Fibroblast of skin of abdomen (primary cell): ENCODE measurements around the gene ZFPM1.

Experiments used
- DNase-seq: peaks from one replicate; pipeline ENCODE4 v3.0.0-alpha.2; 2013

The ZFPM1 gene

DNA sequence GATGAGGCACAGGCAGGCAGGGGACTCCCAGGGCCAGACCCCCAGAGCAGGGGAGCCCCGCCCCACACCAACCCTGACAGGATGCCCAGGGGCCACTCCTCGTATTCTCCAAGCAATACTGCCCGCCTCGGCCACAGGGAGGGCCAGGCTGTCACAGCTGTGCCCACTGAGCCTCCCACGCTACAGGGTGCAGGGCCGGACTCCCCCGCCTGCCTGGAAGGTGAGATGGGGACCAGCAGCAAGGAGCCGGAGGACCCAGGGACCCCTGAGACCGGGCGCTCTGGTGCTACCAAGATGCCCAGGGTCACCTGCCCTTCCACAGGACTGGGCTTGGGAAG, 18.8 kb upstream of the ZFPM1 start:
- no peak for DNase-seq

DNA sequence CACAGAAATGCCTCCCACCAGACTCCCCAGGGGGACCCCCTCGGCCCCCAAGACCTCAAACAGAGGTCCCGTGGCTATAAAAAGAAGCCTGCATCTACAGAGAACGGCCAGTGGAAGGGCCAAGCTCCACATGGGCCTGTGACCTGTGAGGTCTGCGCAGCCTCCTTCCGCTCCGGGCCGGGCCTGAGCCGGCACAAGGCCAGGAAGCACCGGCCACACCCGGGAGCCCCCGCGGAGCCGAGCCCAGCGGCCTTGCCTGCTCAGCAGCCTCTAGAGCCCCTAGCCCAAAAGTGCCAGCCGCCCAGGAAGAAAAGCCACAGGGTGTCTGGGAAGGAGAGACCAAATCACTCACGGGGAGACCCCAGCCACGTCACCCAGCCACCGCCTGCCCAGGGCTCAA, 18.3 kb upstream of the ZFPM1 start:
- no peak for DNase-seq

DNA sequence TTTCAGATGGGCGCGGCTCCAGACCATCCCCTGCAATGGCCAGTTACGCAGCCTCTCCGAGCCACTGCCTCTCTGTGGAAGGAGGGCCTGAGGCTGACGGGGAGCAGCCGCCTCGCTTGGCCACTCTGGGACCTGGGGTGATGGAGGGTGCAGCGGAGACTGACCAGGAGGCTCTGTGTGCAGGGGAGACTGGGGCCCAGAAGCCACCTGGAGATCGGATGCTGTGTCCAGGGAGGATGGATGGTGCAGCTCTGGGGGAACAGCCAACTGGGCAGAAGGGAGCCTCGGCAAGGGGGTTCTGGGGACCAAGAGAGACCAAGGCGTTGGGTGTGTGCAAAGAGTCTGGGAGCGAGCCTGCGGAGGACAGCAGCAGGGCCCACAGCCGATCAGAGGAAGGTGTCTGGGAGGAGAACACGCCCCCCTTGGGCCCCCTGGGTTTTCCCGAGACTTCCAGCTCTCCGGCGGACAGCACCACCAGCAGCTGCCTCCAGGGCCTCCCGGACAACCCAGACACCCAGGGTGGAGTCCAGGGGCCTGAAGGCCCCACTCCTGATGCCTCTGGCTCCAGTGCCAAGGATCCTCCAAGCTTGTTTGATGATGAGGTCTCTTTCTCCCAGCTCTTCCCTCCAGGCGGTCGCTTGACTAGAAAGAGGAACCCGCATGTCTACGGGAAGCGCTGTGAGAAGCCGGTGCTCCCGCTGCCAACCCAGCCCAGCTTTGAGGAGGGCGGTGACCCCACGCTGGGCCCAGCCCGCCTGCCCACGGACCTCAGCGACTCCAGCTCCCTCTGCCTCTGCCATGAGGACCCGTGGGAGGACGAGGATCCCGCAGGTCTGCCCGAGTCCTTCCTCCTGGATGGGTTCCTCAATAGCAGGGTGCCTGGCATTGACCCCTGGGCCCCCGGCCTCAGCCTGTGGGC, 17.4 kb upstream of the ZFPM1 start:
- no peak for DNase-seq

DNA sequence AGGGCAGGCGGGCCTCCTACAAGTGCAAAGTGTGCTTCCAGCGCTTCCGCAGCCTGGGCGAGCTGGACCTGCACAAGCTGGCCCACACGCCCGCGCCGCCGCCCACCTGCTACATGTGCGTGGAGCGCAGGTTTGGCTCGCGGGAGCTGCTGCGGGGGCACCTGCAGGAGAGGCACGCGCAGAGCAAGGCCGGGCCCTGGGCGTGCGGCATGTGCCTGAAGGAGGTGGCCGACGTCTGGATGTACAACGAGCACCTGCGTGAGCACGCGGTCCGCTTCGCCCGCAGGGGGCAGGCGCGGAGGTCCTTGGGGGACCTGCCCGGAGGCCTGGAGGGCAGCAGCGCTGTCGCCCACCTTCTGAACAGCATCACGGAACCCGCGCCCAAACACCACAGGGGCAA, 16.3 kb upstream of the ZFPM1 start:
- DNase-seq, result no peak

DNA sequence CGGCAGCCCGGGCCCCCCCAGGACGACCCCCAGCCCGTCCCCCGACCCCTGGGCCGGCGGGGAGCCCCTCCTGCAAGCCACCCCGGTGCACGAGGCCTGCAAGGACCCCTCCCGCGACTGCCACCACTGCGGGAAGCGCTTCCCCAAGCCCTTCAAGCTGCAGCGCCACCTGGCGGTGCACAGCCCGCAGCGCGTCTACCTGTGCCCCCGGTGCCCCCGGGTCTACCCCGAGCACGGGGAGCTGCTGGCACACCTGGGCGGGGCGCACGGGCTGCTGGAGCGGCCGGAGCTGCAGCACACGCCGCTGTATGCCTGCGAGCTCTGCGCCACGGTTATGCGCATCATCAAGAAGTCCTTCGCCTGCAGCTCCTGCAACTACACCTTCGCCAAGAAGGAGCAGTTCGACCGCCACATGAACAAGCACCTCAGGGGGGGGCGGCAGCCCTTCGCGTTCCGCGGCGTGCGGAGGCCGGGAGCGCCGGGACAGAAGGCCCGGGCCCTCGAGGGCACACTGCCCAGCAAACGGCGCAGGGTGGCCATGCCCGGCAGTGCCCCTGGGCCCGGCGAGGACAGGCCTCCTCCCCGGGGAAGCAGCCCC, 15.6 kb upstream of the ZFPM1 start:
- DNase-seq, result no peak

DNA sequence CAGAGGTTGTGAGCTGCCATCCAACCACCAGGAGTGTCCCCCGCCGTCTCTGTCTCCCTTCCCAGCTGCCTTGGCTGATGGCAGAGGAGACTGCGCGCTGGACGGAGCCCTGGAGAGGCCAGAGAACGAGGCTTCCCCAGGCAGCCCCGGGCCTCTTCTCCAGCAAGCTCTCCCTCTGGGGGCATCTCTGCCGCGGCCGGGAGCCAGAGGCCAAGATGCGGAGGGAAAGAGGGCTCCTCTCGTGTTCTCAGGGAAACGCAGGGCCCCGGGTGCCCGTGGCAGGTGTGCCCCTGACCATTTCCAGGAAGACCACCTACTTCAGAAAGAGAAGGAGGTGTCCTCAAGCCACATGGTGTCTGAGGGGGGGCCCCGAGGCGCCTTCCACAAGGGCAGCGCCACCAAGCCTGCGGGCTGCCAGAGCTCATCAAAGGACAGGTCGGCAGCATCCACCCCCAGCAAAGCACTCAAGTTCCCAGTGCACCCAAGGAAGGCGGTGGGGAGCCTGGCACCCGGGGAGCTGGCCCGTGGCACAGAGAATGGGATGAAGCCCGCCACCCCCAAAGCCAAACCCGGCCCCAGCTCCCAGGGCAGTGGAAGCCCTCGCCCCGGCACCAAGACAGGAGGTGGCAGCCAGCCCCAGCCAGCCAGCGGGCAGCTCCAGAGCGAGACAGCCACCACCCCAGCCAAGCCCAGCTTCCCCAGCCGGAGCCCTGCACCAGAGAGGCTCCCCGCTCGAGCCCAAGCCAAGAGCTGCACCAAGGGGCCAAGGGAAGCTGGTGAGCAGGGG, 14.8 kb upstream of the ZFPM1 start:
- no peak for DNase-seq

DNA sequence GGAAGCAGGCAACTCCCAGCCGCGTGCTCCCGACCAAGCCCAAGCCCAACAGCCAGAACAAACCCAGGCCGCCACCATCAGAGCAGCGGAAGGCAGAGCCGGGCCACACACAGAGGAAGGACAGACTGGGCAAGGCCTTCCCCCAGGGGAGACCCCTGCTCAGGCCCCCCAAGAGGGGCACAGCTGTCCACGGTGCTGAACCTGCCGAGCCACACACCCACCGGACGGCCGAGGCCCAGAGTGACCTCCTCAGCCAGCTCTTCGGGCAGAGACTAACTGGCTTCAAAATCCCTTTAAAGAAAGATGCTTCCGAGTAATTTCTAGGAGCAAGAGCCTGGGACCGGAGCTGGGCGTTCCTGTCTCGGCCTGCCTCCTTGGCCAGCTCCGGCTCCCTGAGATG, 14.1 kb upstream of the ZFPM1 start:
- no peak for DNase-seq

DNA sequence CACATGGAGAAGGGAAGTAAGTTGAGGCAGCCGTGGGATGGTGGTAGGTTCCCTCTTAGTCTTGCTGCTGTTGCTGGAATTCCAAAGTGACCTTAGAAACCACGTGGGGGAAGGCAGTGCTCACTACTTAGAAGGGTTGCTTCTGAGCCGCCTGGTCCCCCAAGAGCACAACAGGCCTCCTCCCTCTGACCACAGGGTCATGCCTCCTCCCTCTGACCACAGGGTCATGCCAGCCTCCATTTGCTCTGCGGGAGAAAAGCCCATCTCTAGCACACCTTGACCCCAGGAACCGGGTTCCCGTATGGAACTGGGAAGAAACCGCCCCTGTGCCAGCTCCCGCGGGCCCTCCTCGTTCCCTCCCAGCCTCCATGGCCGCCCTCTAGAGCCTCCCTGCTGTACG, 13.4 kb upstream of the ZFPM1 start:
- no peak for DNase-seq

DNA sequence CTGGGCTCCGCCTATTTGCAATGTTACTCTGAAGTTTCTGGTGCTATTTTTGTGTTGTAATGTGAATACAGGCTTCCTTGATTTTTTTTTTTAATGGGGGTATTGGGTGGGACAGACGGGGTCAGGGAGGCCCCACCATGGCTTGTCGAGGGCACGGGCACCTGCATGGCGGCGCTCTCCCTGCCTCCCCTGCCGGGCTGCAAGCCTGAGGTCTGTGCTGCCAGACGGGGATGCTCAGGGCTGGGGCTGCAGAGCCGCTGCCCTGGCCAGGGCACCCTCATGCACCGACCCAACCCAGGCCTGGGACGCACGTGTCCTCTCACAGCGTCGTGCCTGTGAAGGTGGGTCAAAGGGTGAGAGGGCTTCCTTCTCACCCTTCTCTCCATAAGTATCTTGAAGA, 13.0 kb upstream of the ZFPM1 start:
- DNase-seq, result no peak

DNA sequence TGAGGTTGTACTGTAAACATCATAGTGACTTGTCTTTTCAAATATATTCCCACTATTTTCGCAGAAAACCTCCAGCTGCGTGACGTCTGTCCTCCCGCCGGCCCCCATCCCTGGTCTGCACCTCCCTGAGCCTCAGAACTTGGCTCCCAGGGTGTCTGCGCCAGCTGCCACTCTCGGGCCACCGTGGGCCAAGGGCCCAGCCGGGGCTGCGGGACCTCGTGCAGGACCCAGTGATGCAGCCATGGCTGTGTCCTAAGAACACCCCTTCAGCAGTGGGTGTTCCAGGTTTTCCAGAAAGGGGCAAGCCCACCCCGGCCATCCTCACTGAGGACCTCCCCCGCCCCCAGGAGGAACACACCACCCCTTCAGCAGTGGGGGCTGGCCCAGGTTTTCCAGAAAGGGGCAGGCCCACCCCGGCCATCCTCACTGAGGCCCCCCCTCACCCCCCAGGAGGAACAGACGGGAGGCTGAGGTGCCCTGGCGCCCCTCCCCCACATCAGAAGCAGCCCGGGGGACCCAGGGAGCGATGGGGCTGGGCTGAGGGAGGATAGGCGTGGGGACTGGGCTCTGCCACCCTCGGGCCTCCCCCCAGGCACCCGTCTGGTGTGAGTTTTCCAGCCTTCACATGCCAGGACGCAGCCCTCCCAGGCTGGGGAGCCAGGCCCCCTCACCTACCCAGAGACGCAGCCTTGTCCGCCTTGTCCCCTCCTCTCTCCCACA, 12.2 kb upstream of the ZFPM1 start:
- DNase-seq, result no peak

DNA sequence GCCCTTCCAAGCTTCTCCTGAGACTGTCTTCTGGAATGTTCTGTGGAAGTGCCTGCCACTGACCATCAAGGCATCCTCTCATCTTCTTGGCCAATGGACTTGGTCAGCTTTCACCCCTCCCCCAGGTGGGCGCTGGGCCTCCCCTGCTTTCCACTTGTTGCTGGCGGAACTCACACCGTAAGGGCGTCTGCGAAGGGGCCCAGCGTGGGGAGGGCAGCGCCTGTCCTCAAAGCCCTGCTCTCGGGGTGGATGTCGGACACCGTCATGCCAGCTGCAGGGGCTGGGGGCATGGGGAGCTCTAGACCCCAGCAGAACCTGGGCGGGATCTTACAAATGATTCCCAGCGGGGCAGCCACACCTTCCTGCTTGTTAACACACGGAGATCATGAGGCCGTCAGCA, 11.6 kb upstream of the ZFPM1 start:
- no peak for DNase-seq

DNA sequence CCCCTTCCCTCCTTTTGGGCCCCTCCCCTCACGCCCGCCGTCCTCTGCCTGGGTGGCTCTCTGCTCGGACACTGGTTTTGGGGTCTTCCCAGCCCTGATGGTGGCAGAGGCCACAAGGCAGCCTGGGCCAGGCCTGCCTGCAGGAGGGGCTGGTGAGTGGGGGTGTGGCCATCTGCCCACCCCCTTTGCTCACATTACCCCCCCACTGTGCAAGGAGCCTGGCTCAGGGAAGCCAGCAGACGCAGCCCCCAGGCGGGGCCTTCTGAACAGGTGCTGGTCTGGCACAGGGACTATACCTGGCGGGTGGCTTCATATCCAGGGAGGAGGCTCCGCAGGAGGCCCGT, 10.7 kb upstream of the ZFPM1 start:
- DNase-seq, result no peak

DNA sequence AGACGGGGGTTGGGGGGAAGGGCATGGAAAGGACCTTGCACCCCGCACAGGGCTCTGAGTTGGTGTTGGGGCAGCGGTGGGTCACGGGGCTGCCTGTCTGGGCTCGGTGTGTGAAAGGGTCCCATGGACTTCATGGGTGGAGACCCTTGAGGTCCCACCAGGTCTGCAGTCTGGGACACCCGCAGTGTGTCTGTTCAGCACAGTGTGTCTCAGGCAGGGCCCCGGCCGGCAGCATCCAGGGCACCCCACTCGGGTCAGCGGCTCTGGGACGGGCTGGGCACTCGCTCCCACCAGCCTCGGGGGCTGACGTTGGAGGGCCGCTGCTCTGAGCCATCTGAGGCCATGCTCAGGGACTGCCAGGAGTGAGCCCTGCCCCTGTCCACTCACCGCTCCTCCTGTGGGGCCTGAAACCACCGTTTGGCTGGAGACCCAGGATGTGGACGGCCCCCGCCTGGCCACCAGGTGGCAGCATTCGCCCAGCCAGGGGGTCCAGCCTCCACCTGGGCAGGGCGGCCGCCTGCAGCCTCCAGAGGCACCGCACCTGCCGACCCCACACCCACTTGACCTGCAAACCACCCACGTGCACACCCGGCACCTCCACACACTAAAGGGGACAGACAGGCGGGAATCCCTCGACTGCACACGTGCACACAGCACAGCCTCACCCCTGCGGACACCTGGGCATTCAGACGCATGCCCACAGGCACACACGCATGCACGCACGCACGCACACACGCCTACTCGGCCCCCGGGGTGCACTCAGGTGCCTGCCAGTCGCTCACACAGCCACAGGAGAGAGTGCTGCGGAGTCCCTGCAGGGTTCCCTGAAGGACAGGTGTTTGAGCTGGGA, 10.1 kb upstream of the ZFPM1 start:
- peak; percentile 53 for DNase-seq

DNA sequence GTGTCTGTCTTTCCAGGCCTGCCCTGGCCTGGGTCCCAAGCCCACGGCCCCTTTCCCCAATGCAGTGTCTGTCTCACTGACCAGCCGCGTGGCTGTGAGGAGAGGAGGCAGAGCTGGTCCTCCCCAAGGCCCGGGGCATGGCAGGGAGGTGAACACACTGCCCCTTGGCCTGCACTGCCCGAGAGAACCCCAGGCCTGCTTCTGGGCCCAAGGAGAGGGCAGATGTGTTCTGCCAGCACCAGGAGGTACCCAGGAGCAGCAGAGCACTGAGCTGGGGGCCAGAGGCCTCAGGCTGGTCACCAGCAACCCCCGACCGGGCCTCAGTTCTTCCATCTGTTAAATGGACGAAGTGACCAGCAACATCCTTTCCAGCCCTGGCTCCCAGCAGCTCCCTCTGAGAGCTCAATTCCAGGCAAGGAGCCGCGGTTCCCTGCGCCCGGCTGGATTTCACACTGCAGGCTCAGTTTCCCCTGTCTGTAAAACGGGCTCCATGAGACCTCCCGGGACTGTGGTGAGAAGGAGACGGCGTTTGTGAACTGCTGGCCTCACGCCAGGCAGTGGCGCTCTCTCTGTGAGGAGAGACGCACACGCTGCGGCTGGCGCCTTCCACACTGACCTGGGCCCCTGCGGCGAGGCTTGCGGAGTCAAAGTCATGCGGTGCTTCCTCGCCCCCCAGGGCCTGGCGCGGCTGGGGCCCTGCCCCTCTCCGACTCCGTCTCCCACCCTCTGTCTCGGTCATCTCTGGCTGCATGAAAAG, 8.1 kb upstream of the ZFPM1 start:
- DNase-seq, result no peak

DNA sequence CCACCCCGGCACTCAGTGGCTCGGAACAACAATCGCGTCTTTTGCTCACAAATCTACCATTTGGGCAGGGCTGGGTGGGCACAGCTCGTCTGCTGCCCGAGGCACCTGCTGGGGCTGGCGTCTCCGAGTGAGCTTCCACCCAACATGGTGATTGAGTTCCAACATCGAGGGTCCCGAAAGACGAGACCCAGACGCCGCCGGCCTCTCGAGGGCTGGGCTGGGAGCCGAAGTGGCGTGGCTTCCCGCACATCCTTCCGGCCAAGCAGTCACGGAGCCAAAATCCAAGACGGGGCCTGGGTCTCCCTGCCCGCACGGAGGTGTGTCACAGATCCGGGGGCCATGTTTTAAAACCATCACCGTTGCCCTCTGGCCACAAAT, 7.5 kb upstream of the ZFPM1 start:
- DNase-seq, result no peak

DNA sequence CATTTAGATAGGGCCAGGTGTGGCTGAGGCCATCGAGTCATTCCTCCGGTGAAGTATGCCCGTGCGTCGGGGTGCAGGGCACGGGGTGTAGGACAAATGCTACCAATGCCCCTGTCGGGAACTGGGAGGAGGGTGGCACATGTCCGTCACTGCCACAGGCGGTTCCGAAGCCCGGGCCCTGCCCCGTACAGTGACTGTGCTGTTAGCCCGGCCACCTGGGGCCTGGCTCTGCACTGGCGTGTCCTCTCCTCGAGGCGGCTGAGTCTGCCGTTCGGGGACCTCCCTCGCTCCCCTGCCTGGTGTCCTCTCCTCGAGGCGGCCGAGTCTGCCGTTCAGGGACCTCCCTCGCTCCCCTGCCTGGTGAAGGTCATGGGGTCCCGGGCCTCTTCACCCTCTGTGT, 7.0 kb upstream of the ZFPM1 start:
- DNase-seq, result no peak

DNA sequence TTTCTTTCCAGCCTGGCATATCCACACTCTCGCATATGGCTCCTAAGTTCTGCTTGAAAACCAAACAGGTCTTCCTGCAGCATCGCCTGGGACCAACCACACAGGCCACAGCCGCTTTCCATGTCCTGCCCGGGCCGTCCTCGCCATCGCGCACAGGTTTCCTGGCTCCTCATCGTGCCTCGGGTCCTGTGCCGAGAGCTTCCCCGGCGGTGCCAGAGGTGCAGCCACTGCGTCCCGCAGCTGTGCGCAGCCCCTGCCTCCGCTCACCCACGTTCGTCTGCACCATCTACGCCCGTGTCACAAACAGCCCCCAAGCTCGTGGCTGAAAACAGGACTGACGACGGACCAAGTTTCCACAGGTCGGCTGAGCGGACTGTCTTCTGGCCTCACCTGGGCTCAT, 6.3 kb upstream of the ZFPM1 start:
- no peak for DNase-seq

DNA sequence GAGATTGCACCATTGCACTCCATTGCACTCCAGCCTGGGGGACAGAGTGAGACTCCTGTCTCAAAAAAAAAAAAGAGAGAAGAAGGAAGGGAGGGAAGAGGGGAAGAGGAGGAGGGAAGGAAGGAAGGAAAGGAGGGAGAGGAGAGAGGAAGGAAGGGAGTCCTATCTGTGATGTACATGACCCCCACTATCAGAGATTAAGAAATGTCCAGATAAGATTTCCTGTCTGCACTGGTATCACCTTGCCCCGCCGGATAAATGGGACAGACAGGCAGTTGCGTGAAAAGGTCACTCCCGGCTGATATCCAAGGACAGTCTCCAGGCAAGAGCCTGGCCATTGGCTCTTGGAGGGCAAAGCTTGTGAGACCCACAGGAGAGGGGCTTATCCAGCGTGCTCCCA, 5.2 kb upstream of the ZFPM1 start:
- no peak for DNase-seq

DNA sequence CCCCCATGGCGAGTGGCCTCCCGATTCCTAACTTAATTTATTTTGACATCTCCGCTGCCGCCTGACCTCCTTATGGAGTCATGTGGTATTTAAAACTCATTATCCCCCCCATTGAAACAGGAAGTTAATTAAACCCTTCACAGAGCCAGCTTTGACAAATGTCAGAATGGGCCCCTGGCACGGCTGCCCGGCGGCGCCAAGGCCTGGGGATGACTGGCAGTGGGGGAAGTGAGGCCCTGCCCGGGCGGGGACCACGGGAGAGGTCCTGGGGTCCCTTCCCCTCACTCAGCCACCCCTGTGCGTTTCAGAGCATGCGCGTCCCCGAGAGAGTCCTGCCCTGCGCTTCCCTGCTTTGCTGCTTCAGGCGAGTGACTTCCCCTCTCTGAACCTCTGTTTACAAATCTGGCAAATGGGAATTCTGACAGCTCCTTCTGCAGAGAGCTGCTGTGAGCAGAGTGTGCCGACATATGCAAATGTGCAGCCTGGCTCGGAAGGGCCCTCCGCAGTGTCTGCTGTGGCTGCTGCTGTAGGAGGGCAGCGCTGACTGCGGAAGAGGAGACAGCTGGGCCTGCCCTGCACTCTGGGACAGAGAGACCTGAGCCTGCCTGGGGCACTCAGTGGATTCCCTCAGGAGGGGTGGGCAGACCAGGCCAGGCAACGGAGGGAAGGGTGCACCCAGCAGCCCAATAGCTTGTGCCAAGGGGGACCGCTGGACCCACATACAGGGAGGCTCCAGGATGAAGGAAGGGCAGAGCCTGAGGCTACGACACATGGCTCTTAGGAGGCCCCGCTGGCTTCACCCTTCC, 4.4 kb upstream of the ZFPM1 start:
- DNase-seq, result no peak

DNA sequence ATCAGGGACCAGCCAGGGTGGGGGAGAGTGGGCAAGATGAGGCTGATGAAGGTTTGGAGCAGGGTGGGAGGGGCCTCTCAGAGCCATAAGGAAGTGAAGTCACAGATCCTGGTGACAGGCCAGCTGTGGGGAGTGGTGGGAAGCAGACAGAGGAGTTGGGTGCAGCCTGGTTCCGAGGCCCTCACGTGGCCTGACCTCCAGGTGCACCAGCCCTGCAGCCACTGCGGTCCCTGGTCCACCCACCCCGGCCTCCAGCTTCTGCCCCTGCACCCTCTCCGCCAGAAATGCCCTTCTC, 3.9 kb upstream of the ZFPM1 start:
- no peak for DNase-seq
